HepG2 (cell line): ENCODE data around the gene ZNF230. TPM values are rescaled to one million over a fixed set of nuclear protein-coding genes. Genes with fewer than 3 reads are reported as not detected.
A peak's percentile ranks its signal among the peaks of the same experiment; 100 is the strongest.

Source experiments
- AGO1 ChIP-seq: fragments of 200-400 bp; formaldehyde crosslinking; IDR thresholded peaks from 2 replicates; pipeline ENCODE4 v1.6.1; 2017; ENCODE audit warnings: mild to moderate bottlenecking, low read depth, low read length, moderate library complexity; ENCODE audit not compliant: poor library complexity, severe bottlenecking
- CSRNP1 ChIP-seq: sonication (generic); formaldehyde crosslinking; IDR thresholded peaks from 2 replicates; pipeline ENCODE4 v1.8.1; 2023; ENCODE audit warnings: mild to moderate bottlenecking, missing genetic modification reagents
- GATA4 ChIP-seq: sonication (generic); IDR thresholded peaks from 2 replicates; pipeline ENCODE4 v1.6.1; 2016; ENCODE audit warnings: antibody characterized with exemption, low read depth, borderline replicate concordance
- IRF2 ChIP-seq: IDR thresholded peaks from 2 replicates; pipeline ENCODE4 v1.6.1; 2018; ENCODE audit warnings: missing genetic modification reagents, missing compliant biosample characterization
- KDM1A ChIP-seq: IDR thresholded peaks from 2 replicates; pipeline ENCODE4 v1.6.1; 2016; ENCODE audit warnings: missing compliant biosample characterization
- LBX2 ChIP-seq: sonication (generic); formaldehyde crosslinking; IDR thresholded peaks from 2 replicates; pipeline ENCODE4 v1.5.0; 2020; ENCODE audit warnings: missing genetic modification reagents, mild to moderate bottlenecking, borderline replicate concordance
- ONECUT2 ChIP-seq: sonication (generic); formaldehyde crosslinking; IDR thresholded peaks from 2 replicates; pipeline ENCODE4 v1.4.0; 2020; ENCODE audit warnings: missing genetic modification reagents
- SALL2 ChIP-seq: sonication (generic); formaldehyde crosslinking; IDR thresholded peaks from 2 replicates; pipeline ENCODE4 v1.8.1; 2023; ENCODE audit warnings: mild to moderate bottlenecking, missing genetic modification reagents, inconsistent platforms
- SIX1 ChIP-seq: sonication (generic); formaldehyde crosslinking; IDR thresholded peaks from 2 replicates; pipeline ENCODE4 v1.4.0; 2020; ENCODE audit warnings: missing genetic modification reagents, borderline replicate concordance
- STAG1 ChIP-seq: sonication (generic); formaldehyde crosslinking; IDR thresholded peaks from 2 replicates; pipeline ENCODE4 v1.4.0; 2020; ENCODE audit warnings: missing genetic modification reagents
- TOPORS ChIP-seq: sonication (generic); formaldehyde crosslinking; IDR thresholded peaks from 2 replicates; pipeline ENCODE4 v1.8.0; 2023; ENCODE audit warnings: mild to moderate bottlenecking, missing genetic modification reagents
- ZBTB3 ChIP-seq: sonication (generic); formaldehyde crosslinking; IDR thresholded peaks from 2 replicates; pipeline ENCODE4 v1.4.0; 2020; ENCODE audit warnings: low read depth, mild to moderate bottlenecking, moderate library complexity, missing genetic modification reagents, borderline replicate concordance
- ZBTB42 ChIP-seq: sonication (generic); formaldehyde crosslinking; IDR thresholded peaks from 2 replicates; pipeline ENCODE4 v1.5.0; 2020; ENCODE audit warnings: mild to moderate bottlenecking, missing genetic modification reagents
- ZMYM2 ChIP-seq: sonication (generic); formaldehyde crosslinking; IDR thresholded peaks from 2 replicates; pipeline ENCODE4 v1.8.0; 2022; ENCODE audit warnings: mild to moderate bottlenecking, missing genetic modification reagents
- ZMYM3 ChIP-seq: sonication (generic); formaldehyde crosslinking; IDR thresholded peaks from 2 replicates; pipeline ENCODE4 v1.5.1; 2020; ENCODE audit warnings: mild to moderate bottlenecking, missing genetic modification reagents
- ZNF343 ChIP-seq: sonication (generic); formaldehyde crosslinking; IDR thresholded peaks from 2 replicates; pipeline ENCODE4 v1.4.0; 2020; ENCODE audit warnings: mild to moderate bottlenecking, missing genetic modification reagents
- ZNF484 ChIP-seq: sonication (generic); formaldehyde crosslinking; IDR thresholded peaks from 2 replicates; pipeline ENCODE4 v1.5.1; 2020; ENCODE audit warnings: mild to moderate bottlenecking, low read depth, missing genetic modification reagents, borderline replicate concordance
- ZNF567 ChIP-seq: sonication (generic); formaldehyde crosslinking; IDR thresholded peaks from 2 replicates; pipeline ENCODE4 v1.8.1; 2023; ENCODE audit warnings: mild to moderate bottlenecking, missing genetic modification reagents, borderline replicate concordance
- ZNF569 ChIP-seq: sonication (generic); formaldehyde crosslinking; IDR thresholded peaks from 2 replicates; pipeline ENCODE4 v1.5.0; 2020; ENCODE audit warnings: mild to moderate bottlenecking, missing genetic modification reagents, moderate library complexity, borderline replicate concordance
- ZNF615 ChIP-seq: sonication (generic); formaldehyde crosslinking; IDR thresholded peaks from 2 replicates; pipeline ENCODE4 v1.5.0; 2020; ENCODE audit warnings: mild to moderate bottlenecking, missing genetic modification reagents, borderline replicate concordance
- ZNF629 ChIP-seq: sonication (generic); formaldehyde crosslinking; conservative IDR thresholded peaks from 2 replicates; pipeline ENCODE4 v1.5.0; 2020; ENCODE audit warnings: missing genetic modification reagents
- ZNF749 ChIP-seq: sonication (generic); formaldehyde crosslinking; IDR thresholded peaks from 2 replicates; pipeline ENCODE4 v1.8.0; 2022; ENCODE audit warnings: mild to moderate bottlenecking, missing genetic modification reagents, moderate library complexity, borderline replicate concordance
- polyA plus RNA-seq, 8 experiments: library from polyadenylated mRNA; depleted of rRNA in 3 of 8; stranded (reverse) in 7 of 8; unstranded in 1 of 8; fragments of >200 nt; fragmentation: Illumina TruSeq in 4 of 8; extraction: Trizol in 4 of 8; gene quantifications; 2 replicates each; pipeline versions ENCODE4 v1.2.1 to v1.2.3, GENCODE V29; 2011 to 2016; ENCODE audit warnings: low read depth in 4 of 8, missing spikeins in 1 of 8, mixed read lengths in 1 of 8; ENCODE audit not compliant: insufficient read depth in 1 of 8
- total RNA-seq, 5 experiments: library from RNA; depleted of rRNA; stranded (reverse); fragments of >200 nt; fragmentation: Illumina TruSeq; extraction: Trizol; gene quantifications; 2 replicates each; pipeline ENCODE4 v1.2.3, GENCODE V29; 2016; ENCODE audit warnings: low read depth in 1 of 5
- TF ChIP-seq, protein P1 (sequence below): sonication (generic); formaldehyde crosslinking; IDR thresholded peaks from 2 replicates; pipeline ENCODE4 v1.9.0; 2022; ENCODE audit warnings: missing genetic modification reagents, mild to moderate bottlenecking, borderline replicate concordance

The ZNF230 gene
- total and polyA plus RNA-seq, 2 of the 13 experiments (the other 11 are each of a cell fraction or from before 2014, with no cell fraction given) = 2.4 to 5.5 TPM

DNA sequence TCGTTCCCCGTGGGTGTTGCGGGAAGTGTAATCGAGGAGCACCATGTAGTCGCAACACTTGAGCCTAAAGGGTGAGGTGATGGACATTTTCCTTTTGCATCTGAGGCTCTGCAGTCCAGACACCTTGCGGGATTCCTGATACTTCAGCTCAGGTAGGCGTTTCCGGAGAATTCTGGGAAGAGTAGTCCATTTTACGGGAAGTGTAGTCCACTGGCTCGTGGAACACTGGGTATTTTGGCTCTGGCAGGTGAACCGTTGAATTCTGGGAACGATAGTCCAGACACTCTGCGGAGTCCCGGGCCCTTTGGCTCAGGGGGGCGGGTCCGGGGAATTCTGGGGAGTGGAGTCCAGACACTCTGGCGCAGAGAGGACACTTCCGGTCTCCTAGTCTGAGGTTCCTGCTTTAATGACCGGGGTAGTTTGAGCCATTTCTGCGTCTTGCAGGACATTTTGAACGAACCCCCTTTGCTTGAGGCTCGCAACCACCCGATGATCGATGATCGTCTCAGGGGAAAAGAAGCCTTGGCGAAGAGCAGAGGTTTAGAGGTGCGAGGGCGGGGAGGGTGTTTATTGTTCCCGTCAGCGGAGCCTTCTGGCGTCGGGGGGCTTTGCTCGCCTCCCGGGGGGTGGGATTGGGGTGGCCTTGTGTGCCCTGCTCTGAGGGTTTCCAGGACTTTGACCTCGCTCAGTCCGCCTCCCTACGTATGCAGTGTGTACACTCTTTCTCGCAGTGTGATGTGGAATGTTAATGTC is 49.1 kb downstream of the ZNF230 start, which contains the start of gene ZNF223 (continued):
- TF ChIP-seq ZNF569 (no peak), ZNF484 (CRISPR knock-in tag) (no peak), TOPORS (no peak), ZNF629 (CRISPR knock-in tag) (no peak), ZNF615 (CRISPR knock-in tag) (no peak), LBX2 (no peak), GATA4 (no peak), SIX1 (CRISPR knock-in tag) (no peak), SALL2 (CRISPR knock-in tag) (peak; percentile 74; the same call in 1 of the 2 replicates), ZNF749 (CRISPR knock-in tag) (no peak), ZBTB3 (no peak), ZNF567 (CRISPR knock-in tag) (no peak), KDM1A (CRISPR knock-in tag) (no peak), ZBTB42 (CRISPR knock-in tag) (no peak), ONECUT2 (CRISPR knock-in tag) (no peak), CSRNP1 (CRISPR knock-in tag) (0 out of 2 replicates have a peak, but pooled peaks have one; percentile 33), IRF2 (peak; percentile 99), AGO1 (no peak), ZMYM3 (no peak), ZNF343 (CRISPR knock-in tag) (no peak), STAG1 (no peak), ZMYM2 (CRISPR knock-in tag) (no peak)
- TF ChIP-seq, protein P1, sequence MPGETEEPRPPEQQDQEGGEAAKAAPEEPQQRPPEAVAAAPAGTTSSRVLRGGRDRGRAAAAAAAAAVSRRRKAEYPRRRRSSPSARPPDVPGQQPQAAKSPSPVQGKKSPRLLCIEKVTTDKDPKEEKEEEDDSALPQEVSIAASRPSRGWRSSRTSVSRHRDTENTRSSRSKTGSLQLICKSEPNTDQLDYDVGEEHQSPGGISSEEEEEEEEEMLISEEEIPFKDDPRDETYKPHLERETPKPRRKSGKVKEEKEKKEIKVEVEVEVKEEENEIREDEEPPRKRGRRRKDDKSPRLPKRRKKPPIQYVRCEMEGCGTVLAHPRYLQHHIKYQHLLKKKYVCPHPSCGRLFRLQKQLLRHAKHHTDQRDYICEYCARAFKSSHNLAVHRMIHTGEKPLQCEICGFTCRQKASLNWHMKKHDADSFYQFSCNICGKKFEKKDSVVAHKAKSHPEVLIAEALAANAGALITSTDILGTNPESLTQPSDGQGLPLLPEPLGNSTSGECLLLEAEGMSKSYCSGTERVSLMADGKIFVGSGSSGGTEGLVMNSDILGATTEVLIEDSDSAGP (CRISPR knock-in tag) = peak; percentile 45; the same call in 1 of the 2 replicates
